ENCODE results near the gene EEF2KMT. TPM values are rescaled to one million over a fixed set of nuclear protein-coding genes. Genes with fewer than 3 reads are reported as not detected.
"Not testable (repeated sequence)": the region's sequence is repeated elsewhere in the genome, so short reads cannot be mapped to it uniquely, and the experiment has no call there.

The EEF2KMT gene
- polyA plus RNA-seq, 1 of the 3 experiments (the other 2 are of a cell fraction) = 12.9 TPM

- H4K20me1 ChIP-seq (ENCODE audit: insufficient read depth); H3F3A ChIP-seq (replicated peaks; ENCODE audit: insufficient read depth); H3K79me2 ChIP-seq (ENCODE audit: insufficient read depth); H2AFZ ChIP-seq (ENCODE audit: low read depth); H3K9me3 ChIP-seq; H3K9me2 ChIP-seq; H3K4me3 ChIP-seq (ENCODE audit: low read depth in 2 of 2, low read length in 1 of 2); H3K27ac ChIP-seq (ENCODE audit: low read depth in 2 of 2, low read length in 1 of 2); H3K4me2 ChIP-seq; H3K9ac ChIP-seq; H3K27me3 ChIP-seq (ENCODE audit: insufficient read depth); H3K4me1 ChIP-seq (ENCODE audit: control insufficient read depth in 1 of 2, insufficient read depth in 2 of 2, low read depth in 1 of 2, low read length in 1 of 2): not testable (repeated sequence)
- peak; percentile 66 for DNase-seq
- POLR2A ChIA-PET = interaction anchor here (1.5 kb wide), 1 partner anchor 29 kb away, joined by 3 read pairs; no protein-coding TSS in a partner anchor
- WGBS (ENCODE audit: low lambda C conversion rate) = 60% methylated on average over 5 of the region's 10 CpGs
- peak; percentile 72 for TF ChIP-seq CTCF (IDR thresholded peaks at IDR 0.05)
- TF ChIP-seq RAD21 (IDR thresholded peaks at IDR 0.05; ENCODE audit: low read length) = peak; percentile 61
- CTCF ChIA-PET = interaction anchor here (0.7 to 1.6 kb wide), 11 partner anchors 8 to 129 kb away, joined by 3 to 8 read pairs (median 3); no protein-coding TSS in a partner anchor
- H3K36me3 ChIP-seq (replicated peaks in 1 of 2; ENCODE audit: control insufficient read depth in 1 of 2, insufficient read depth in 2 of 2, low read length in 1 of 2) = peaks cover 10 to 12% of the 10 kb centered on the region in 2 experiments
Observed at GRCh38 chr16:5084802-5085201, 12.8 kb downstream of the EEF2KMT start.

- POLR2A ChIA-PET = interaction anchor here (1.5 kb wide), 1 partner anchor 28 kb away, joined by 3 read pairs; no protein-coding TSS in a partner anchor
- not testable (repeated sequence) for H3K9ac ChIP-seq; H3K4me3 ChIP-seq (ENCODE audit: low read depth in 2 of 2, low read length in 1 of 2); H3K4me2 ChIP-seq; H3F3A ChIP-seq (replicated peaks; ENCODE audit: insufficient read depth); H3K4me1 ChIP-seq (ENCODE audit: control insufficient read depth in 1 of 2, insufficient read depth in 2 of 2, low read depth in 1 of 2, low read length in 1 of 2); H3K27me3 ChIP-seq (ENCODE audit: insufficient read depth); H2AFZ ChIP-seq (ENCODE audit: low read depth); H3K9me3 ChIP-seq; H4K20me1 ChIP-seq (ENCODE audit: insufficient read depth); H3K27ac ChIP-seq (ENCODE audit: low read depth in 2 of 2, low read length in 1 of 2); H3K9me2 ChIP-seq; H3K79me2 ChIP-seq (ENCODE audit: insufficient read depth); DNase-seq
- WGBS (ENCODE audit: low lambda C conversion rate) = 78% methylated on average over 11 of the region's 11 CpGs
- CTCF ChIA-PET = interaction anchor here (0.7 to 1.6 kb wide), 12 partner anchors 8 to 128 kb away, joined by 3 to 8 read pairs (median 3); no protein-coding TSS in a partner anchor
- H3K36me3 ChIP-seq (replicated peaks in 1 of 2; ENCODE audit: control insufficient read depth in 1 of 2, insufficient read depth in 2 of 2, low read length in 1 of 2) = peaks cover 9 to 12% of the 10 kb centered on the region in 2 experiments
Observed at GRCh38 chr16:5084099-5084731, 13.4 kb downstream of the EEF2KMT start.

- not testable (repeated sequence) for H3K4me3 ChIP-seq (ENCODE audit: low read depth in 2 of 2, low read length in 1 of 2); H3K4me1 ChIP-seq (ENCODE audit: control insufficient read depth in 1 of 2, insufficient read depth in 2 of 2, low read depth in 1 of 2, low read length in 1 of 2); H4K20me1 ChIP-seq (ENCODE audit: insufficient read depth); DNase-seq; H3K9me2 ChIP-seq; H3K9me3 ChIP-seq; H3K27me3 ChIP-seq (ENCODE audit: insufficient read depth); H3F3A ChIP-seq (replicated peaks; ENCODE audit: insufficient read depth); H3K4me2 ChIP-seq; H3K9ac ChIP-seq; H3K27ac ChIP-seq (ENCODE audit: low read depth in 2 of 2, low read length in 1 of 2); H2AFZ ChIP-seq (ENCODE audit: low read depth); H3K79me2 ChIP-seq (ENCODE audit: insufficient read depth)
- POLR2A ChIA-PET = interaction anchor here (1.5 kb wide), 1 partner anchor 27 kb away, joined by 3 read pairs; no protein-coding TSS in a partner anchor
- WGBS (ENCODE audit: low lambda C conversion rate) = 86% methylated on average over 7 of the region's 9 CpGs
- peaks cover 7 to 12% of the 10 kb centered on the region in 2 experiments for H3K36me3 ChIP-seq (replicated peaks in 1 of 2; ENCODE audit: control insufficient read depth in 1 of 2, insufficient read depth in 2 of 2, low read length in 1 of 2)
- CTCF ChIA-PET = interaction anchor here (0.6 to 1.2 kb wide), 3 partner anchors 9 to 385 kb away, joined by 3 read pairs; no protein-coding TSS in a partner anchor
Observed at GRCh38 chr16:5083646-5084045, 13.9 kb downstream of the EEF2KMT start.

- DNase-seq; CTCF ChIA-PET; H3F3A ChIP-seq (replicated peaks; ENCODE audit: insufficient read depth); H3K4me3 ChIP-seq (ENCODE audit: low read depth in 2 of 2, low read length in 1 of 2); H3K27me3 ChIP-seq (ENCODE audit: insufficient read depth); H3K9me3 ChIP-seq; POLR2A ChIA-PET; H2AFZ ChIP-seq (ENCODE audit: low read depth); H3K27ac ChIP-seq (ENCODE audit: low read depth in 2 of 2, low read length in 1 of 2); H3K4me1 ChIP-seq (ENCODE audit: control insufficient read depth in 1 of 2, insufficient read depth in 2 of 2, low read depth in 1 of 2, low read length in 1 of 2); H3K79me2 ChIP-seq (ENCODE audit: insufficient read depth); H4K20me1 ChIP-seq (ENCODE audit: insufficient read depth); H3K4me2 ChIP-seq; H3K9ac ChIP-seq; H3K9me2 ChIP-seq: not testable (repeated sequence)
- WGBS (ENCODE audit: low lambda C conversion rate) = 72% methylated on average over 4 of the region's 9 CpGs
- H3K36me3 ChIP-seq (replicated peaks in 1 of 2; ENCODE audit: control insufficient read depth in 1 of 2, insufficient read depth in 2 of 2, low read length in 1 of 2) = peaks cover 4 to 16% of the 10 kb centered on the region in 2 experiments
Observed at GRCh38 chr16:5080996-5081395, 16.6 kb downstream of the EEF2KMT start.

GRCh38 chr16:5080461-5080860, 17.1 kb downstream of the EEF2KMT start:
- CTCF ChIA-PET; H3K4me3 ChIP-seq (ENCODE audit: low read depth in 2 of 2, low read length in 1 of 2); H3F3A ChIP-seq (replicated peaks; ENCODE audit: insufficient read depth); H3K9me3 ChIP-seq; H3K27ac ChIP-seq (ENCODE audit: low read depth in 2 of 2, low read length in 1 of 2); H3K4me2 ChIP-seq; DNase-seq; H3K27me3 ChIP-seq (ENCODE audit: insufficient read depth); H3K9ac ChIP-seq; H3K9me2 ChIP-seq; H3K79me2 ChIP-seq (ENCODE audit: insufficient read depth); H2AFZ ChIP-seq (ENCODE audit: low read depth); POLR2A ChIA-PET; H3K4me1 ChIP-seq (ENCODE audit: control insufficient read depth in 1 of 2, insufficient read depth in 2 of 2, low read depth in 1 of 2, low read length in 1 of 2); H4K20me1 ChIP-seq (ENCODE audit: insufficient read depth): not testable (repeated sequence)
- peaks cover 4 to 15% of the 10 kb centered on the region in 2 experiments for H3K36me3 ChIP-seq (replicated peaks in 1 of 2; ENCODE audit: control insufficient read depth in 1 of 2, insufficient read depth in 2 of 2, low read length in 1 of 2)
- 96% methylated on average over 5 of the region's 12 CpGs for WGBS (ENCODE audit: low lambda C conversion rate)
